Sigmoid colon (tissue), 4 donors: ENCODE results near the gene CNST.

Source experiments
- CTCF ChIP-seq, 4 experiments: fragments of 450-650 bp in 3 of 4; fragments of 200-600 bp in 1 of 4; IDR thresholded peaks; one replicate each; pipeline ENCODE4 v1.5.1; 2016 to 2019; ENCODE audit warnings: antibody characterized with exemption in 4 of 4, mild to moderate bottlenecking in 3 of 4, moderate library complexity in 2 of 4
- EP300 ChIP-seq, 4 donors: sonication (generic); formaldehyde crosslinking; IDR thresholded peaks; one replicate each; pipeline ENCODE4 v1.6.1; 2017; ENCODE audit warnings: antibody characterized with exemption in 4 of 4
- POLR2A ChIP-seq, 2 donors: fragments of 450-650 bp; IDR thresholded peaks; one replicate each; pipeline ENCODE4 v1.6.1; 2016; ENCODE audit warnings: antibody characterized with exemption in 2 of 2, mild to moderate bottlenecking in 2 of 2, moderate library complexity in 2 of 2
- POLR2AphosphoS5 ChIP-seq, 4 donors: sonication (generic); formaldehyde crosslinking; IDR thresholded peaks; one replicate each; pipeline ENCODE4 v1.6.1; 2017; ENCODE audit warnings: antibody characterized with exemption in 4 of 4

DNA sequence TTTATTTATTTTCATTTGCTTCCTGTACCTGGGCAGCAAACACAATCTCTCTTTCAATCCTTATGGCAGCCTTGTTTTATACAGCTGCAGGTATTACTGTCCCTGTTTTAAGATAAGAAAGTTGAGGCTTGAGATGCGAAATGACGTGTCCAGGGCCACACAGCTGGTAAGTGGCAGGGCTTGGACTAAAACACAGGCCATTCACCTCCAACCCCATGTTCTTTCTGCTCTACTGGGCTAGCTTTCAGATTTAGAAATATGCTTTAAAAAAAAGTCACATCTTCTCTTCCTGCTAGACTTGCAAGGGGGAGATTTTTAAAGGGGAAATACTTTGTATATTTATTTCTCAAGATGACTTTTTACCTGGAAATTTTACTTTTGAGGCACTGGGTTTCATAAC is 62.8 kb downstream of the CNST start:
- TF ChIP-seq POLR2AphosphoS5 (IDR thresholded peaks at IDR 0.05) (no peak), CTCF (IDR thresholded peaks at IDR 0.05) (no peak), EP300 (IDR thresholded peaks at IDR 0.05) (no peak), POLR2A (IDR thresholded peaks at IDR 0.05) (no peak)
